Endothelial cell of umbilical vein (primary cell): ENCODE data around the gene ENKUR. TPM values are rescaled to one million over a fixed set of nuclear protein-coding genes. Genes with fewer than 3 reads are reported as not detected.

Experiments
- BruUV-seq: library from RNA; stranded (reverse); fragments of 400-500 nt; replicated peaks from 2 replicates; lab custom pipeline; 2021; lab: Mats Ljungman, UMichigan
- CTCF ChIA-PET: fragments of 300-600, 350-600 bp; sonication (Branson Sonifier 250); formaldehyde crosslinking; loops from one replicate; lab custom pipeline; 2021; ENCODE audit warnings: antibody characterized with exemption, inconsistent platforms; lab: Charles Lee
- POLR2A ChIA-PET: fragments of 300-600, 350-600 bp; sonication (Branson Sonifier 250); formaldehyde crosslinking; loops from one replicate; lab custom pipeline; 2021; ENCODE audit warnings: antibody characterized with exemption, inconsistent platforms; lab: Charles Lee
- DNase-seq: peaks from one replicate; pipeline ENCODE4 v3.0.0-alpha.2; 2011; ENCODE audit warnings: low read depth, low spot score
- FAIRE-seq: peaks from 2 replicates; lab custom pipeline; 2011; peaks lifted over from hg19 to GRCh38; lab: Jason Lieb, UNC
- H2AFZ ChIP-seq: 2 replicates; pipeline ENCODE4 v1.6.0; 2012; ENCODE audit warnings: low read depth, low read length, control low read depth, inconsistent platforms
- H3K27ac ChIP-seq: 2 replicates; pipeline ENCODE4 v1.5.1; 2011; ENCODE audit warnings: low read depth, mild to moderate bottlenecking, control low read depth, low read length, moderate library complexity; ENCODE audit not compliant: insufficient read depth
- H3K27me3 ChIP-seq, 2 experiments: 2 replicates each; pipeline versions ENCODE4 v1.6.0 to v1.6.1; 2011; ENCODE audit warnings: low read length in 2 of 2, mixed read lengths in 1 of 2; ENCODE audit not compliant: control insufficient read depth in 2 of 2, insufficient read depth in 2 of 2
- H3K36me3 ChIP-seq, 2 experiments: 2 replicates in 1 of 2; 3 replicates in 1 of 2; pipeline ENCODE4 v1.5.1; 2011; ENCODE audit warnings: low read length in 2 of 2, mild to moderate bottlenecking in 1 of 2, moderate library complexity in 1 of 2; ENCODE audit not compliant: control insufficient read depth in 2 of 2, insufficient read depth in 2 of 2; ENCODE audit errors: extremely low read depth in 1 of 2
- H3K4me1 ChIP-seq: 3 replicates; pipeline ENCODE4 v1.5.1; 2011; ENCODE audit warnings: mild to moderate bottlenecking, low read length; ENCODE audit not compliant: control insufficient read depth, insufficient read depth; ENCODE audit errors: extremely low read depth
- H3K4me2 ChIP-seq: 2 replicates; pipeline ENCODE4 v1.6.1; 2011; ENCODE audit warnings: low read length, control low read depth, mixed read lengths; ENCODE audit not compliant: insufficient read depth
- H3K4me3 ChIP-seq, 3 experiments: fragments of 200-600 bp in 1 of 3; sonication (generic), shearing (Covaris generic) in 1 of 3; replicated peaks in 1 of 3; 2 replicates each; pipeline ENCODE4 v1.5.1; 2011 to 2016; ENCODE audit warnings: control low read depth in 3 of 3, low read length in 3 of 3, mild to moderate bottlenecking in 2 of 3, inconsistent platforms in 1 of 3, low read depth in 1 of 3, moderate library complexity in 1 of 3; ENCODE audit not compliant: insufficient read depth in 1 of 3
- H3K79me2 ChIP-seq: 2 replicates; pipeline ENCODE4 v1.6.0; 2012; ENCODE audit warnings: low read length, inconsistent platforms; ENCODE audit not compliant: control insufficient read depth, insufficient read depth
- H3K9ac ChIP-seq: replicated peaks from 2 replicates; pipeline ENCODE3; 2011; ENCODE audit warnings: low read length, control low read depth; ENCODE audit not compliant: insufficient read depth; ENCODE audit errors: extremely low read depth
- H3K9me1 ChIP-seq: replicated peaks from 3 replicates; pipeline ENCODE4 v1.6.0; 2011; ENCODE audit warnings: mild to moderate bottlenecking, low read length; ENCODE audit not compliant: control insufficient read depth, insufficient read depth; ENCODE audit errors: extremely low read depth
- H3K9me3 ChIP-seq: replicated peaks from 2 replicates; pipeline ENCODE4 v1.5.1; 2012; ENCODE audit warnings: low read length, inconsistent platforms; ENCODE audit not compliant: control insufficient read depth, insufficient read depth
- H4K20me1 ChIP-seq: replicated peaks from 2 replicates; pipeline ENCODE3; 2011; ENCODE audit warnings: mild to moderate bottlenecking, low read length; ENCODE audit not compliant: control insufficient read depth, insufficient read depth; ENCODE audit errors: extremely low read depth
- CTCF ChIP-seq, 2 donors: IDR thresholded peaks; 1 replicate in 1 of 2; 2 replicates in 1 of 2; pipeline ENCODE4 v1.5.1; 2011; ENCODE audit warnings: low read length in 2 of 2, mild to moderate bottlenecking in 2 of 2, moderate library complexity in 2 of 2, control low read depth in 1 of 2, inconsistent platforms in 1 of 2, low read depth in 1 of 2; ENCODE audit not compliant: insufficient read depth in 1 of 2; ENCODE audit errors: extremely low read depth in 1 of 2
- EZH2 ChIP-seq: IDR thresholded peaks from 2 replicates; pipeline ENCODE4 v1.6.1; 2012; ENCODE audit warnings: borderline replicate concordance, low read depth, mild to moderate bottlenecking, moderate library complexity, low read length, inconsistent platforms; ENCODE audit not compliant: severe bottlenecking
- FOS ChIP-seq: IDR thresholded peaks from 2 replicates; pipeline ENCODE4 v1.6.1; 2011; ENCODE audit warnings: mild to moderate bottlenecking, low read length, moderate library complexity, borderline replicate concordance; ENCODE audit not compliant: insufficient read depth
- GATA2 ChIP-seq: IDR thresholded peaks from 2 replicates; pipeline ENCODE4 v1.7.0; 2011; ENCODE audit warnings: low read depth, mild to moderate bottlenecking, moderate library complexity, mixed read lengths, low read length; ENCODE audit not compliant: insufficient read length, insufficient read depth
- JUN ChIP-seq: IDR thresholded peaks from 2 replicates; pipeline ENCODE4 v1.6.1; 2011; ENCODE audit warnings: borderline replicate concordance, low read depth; ENCODE audit not compliant: insufficient read length, insufficient read depth
- MYC ChIP-seq: IDR thresholded peaks from one replicate; pipeline ENCODE4 v1.6.1; 2011; ENCODE audit warnings: mild to moderate bottlenecking, low read depth, low read length
- POLR2A ChIP-seq: IDR thresholded peaks from 2 replicates; pipeline ENCODE4 v1.6.1; 2012; ENCODE audit warnings: low read depth, mild to moderate bottlenecking, control low read depth, low read length
- POLR2AphosphoS5 ChIP-seq: IDR thresholded peaks from 2 replicates; pipeline ENCODE4 v1.6.1; 2012; ENCODE audit warnings: low read depth, mild to moderate bottlenecking, control low read depth, low read length, moderate library complexity; ENCODE audit not compliant: insufficient read depth
- dilution Hi-C: fragments of 300-500 bp; cut with MboI; formaldehyde crosslinking; loops from one replicate; pipeline ENCODE4 v1.15.0; 2019; ENCODE audit warnings: low sequenced_read_pairs; ENCODE audit not compliant: extremely low pct_ligation_motif_present
- intact Hi-C: fragments of 100-400 bp; cut with micrococcal nuclease; formaldehyde crosslinking; loops from one replicate; pipeline ENCODE4 v1.10.0; 2022
- polyA plus RNA-seq, 4 experiments: library from polyadenylated mRNA; depleted of rRNA in 3 of 4; stranded (reverse) in 3 of 4; unstranded in 1 of 4; fragments of >200 nt; gene quantifications; 2 replicates each; pipeline versions ENCODE4 v1.2.1 to v1.2.3, GENCODE V29; 2011 to 2012; ENCODE audit warnings: missing spikeins in 1 of 4
- total RNA-seq: library from RNA; stranded (reverse); gene quantifications from 2 replicates; pipeline ENCODE4 v1.2.3, GENCODE V29; 2021
- TF ChIP-seq, protein P1 (sequence below): IDR thresholded peaks from 2 replicates; pipeline ENCODE4 v1.6.1; 2011; ENCODE audit not compliant: insufficient read depth, insufficient read length

ENKUR gene
- total and polyA plus RNA-seq, 2 donors (not counting 3 experiments of a cell fraction or from before 2014, with no cell fraction given): 0.07 to 0.35 TPM

- intact Hi-C loops: loop anchor here (1.0 to 2.0 kb wide), 4 partner anchors 39 to 380 kb away; no protein-coding TSS in a partner anchor
- Histone ChIP-seq H3K27me3 (no peaks in the 10 kb centered on the region), H2AFZ (no peak overlapping the region), H3K9me3 (no peaks in the 10 kb centered on the region), H3K9ac (peak overlapping the region; percentile 49), H3K4me2 (peak overlapping the region; percentile 85), H3K27ac (peak overlapping the region; percentile 82), H3K4me1 (peaks cover 24% of the 10 kb centered on the region), H4K20me1 (no peaks in the 10 kb centered on the region), H3K79me2 (no peaks in the 10 kb centered on the region), H3K9me1 (no peaks in the 10 kb centered on the region), H3K36me3 (no peaks in the 10 kb centered on the region), H3K4me3 (peak overlapping the region in 1 of 3 experiments; percentile 39)
- POLR2A ChIA-PET: no interaction called here
- TF ChIP-seq FOS (peak; percentile 63), EZH2 (no peak), MYC (no peak), POLR2A (peak; percentile 48), GATA2 (peak; percentile 98), POLR2AphosphoS5 (peak; percentile 84), CTCF (IDR thresholded peaks at IDR 0.05; ENCODE audit: extremely low read depth in 1 of 2, insufficient read depth in 1 of 2, low read depth in 1 of 2, low read length in 2 of 2) (no peak), JUN (peak; percentile 94)
- TF ChIP-seq, protein P1, sequence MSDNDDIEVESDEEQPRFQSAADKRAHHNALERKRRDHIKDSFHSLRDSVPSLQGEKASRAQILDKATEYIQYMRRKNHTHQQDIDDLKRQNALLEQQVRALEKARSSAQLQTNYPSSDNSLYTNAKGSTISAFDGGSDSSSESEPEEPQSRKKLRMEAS: no peak
- no TSS peak for BruUV-seq
- peak; percentile 88 for FAIRE-seq
- CTCF ChIA-PET: interaction anchor here (1.0 to 8.2 kb wide), 6 partner anchors 10 to 405 kb away, joined by 3 to 117 read pairs (median 4); no protein-coding TSS in a partner anchor
- DNase-seq: peak; percentile 95
- dilution Hi-C loops: no loop called here
Measured at GRCh38 chr10:25023278-25023677, 7.3 kb upstream of the ENKUR start.
